Esophagus muscularis mucosa (tissue), 4 donors: ENCODE data around the gene ASMTL. TPM values are rescaled to one million over a fixed set of nuclear protein-coding genes. Genes with fewer than 3 reads are reported as not detected.
"Not testable (repeated sequence)": the region's sequence is repeated elsewhere in the genome, so short reads cannot be mapped to it uniquely, and the experiment has no call there.

Experiments used
- DNase-seq: peaks from one replicate; pipeline ENCODE4 v3.0.0-alpha.2; 2017; ENCODE audit errors: extremely low spot score
- H3K27ac ChIP-seq, 4 donors: fragments of 200-600 bp; sonication (generic); replicated peaks in 1 of 4; 1 replicate in 3 of 4; 2 replicates in 1 of 4; pipeline ENCODE4 v1.5.1; 2016 to 2019; ENCODE audit warnings: mild to moderate bottlenecking in 1 of 4
- H3K27me3 ChIP-seq, 4 donors: fragments of 200-600 bp; sonication (generic); one replicate each; pipeline versions ENCODE4 v1.5.1 to v1.6.0; 2016 to 2019
- H3K36me3 ChIP-seq, 4 donors: fragments of 200-600 bp; sonication (generic); one replicate each; pipeline ENCODE4 v1.5.1; 2016 to 2019
- H3K4me1 ChIP-seq, 4 donors: fragments of 200-600 bp; sonication (generic); one replicate each; pipeline ENCODE4 v1.5.1; 2016 to 2019
- H3K4me3 ChIP-seq, 4 donors: fragments of 200-600 bp; sonication (generic); 1 replicate in 2 of 4; 2 replicates in 2 of 4; pipeline ENCODE4 v1.5.1; 2016 to 2019; ENCODE audit warnings: mild to moderate bottlenecking in 4 of 4, moderate library complexity in 1 of 4
- H3K9me3 ChIP-seq, 4 donors: fragments of 200-600 bp; sonication (generic); 1 replicate in 3 of 4; 2 replicates in 1 of 4; pipeline ENCODE4 v1.5.1; 2016 to 2019
- CTCF ChIP-seq, 3 experiments: fragments of 200-600 bp in 2 of 3; fragments of 450-650 bp in 1 of 3; sonication (generic) in 2 of 3; IDR thresholded peaks; one replicate each; pipeline ENCODE4 v1.5.1; 2017 to 2019; ENCODE audit warnings: antibody characterized with exemption in 3 of 3, mild to moderate bottlenecking in 2 of 3, moderate library complexity in 1 of 3
- EP300 ChIP-seq: sonication (generic); formaldehyde crosslinking; IDR thresholded peaks from one replicate; pipeline ENCODE4 v1.6.1; 2017; ENCODE audit warnings: antibody characterized with exemption
- POLR2A ChIP-seq: fragments of 450-650 bp; IDR thresholded peaks from one replicate; pipeline ENCODE4 v1.6.1; 2017; ENCODE audit warnings: antibody characterized with exemption, moderate library complexity, mild to moderate bottlenecking, low read depth
- POLR2AphosphoS5 ChIP-seq, 2 donors: sonication (generic); formaldehyde crosslinking; IDR thresholded peaks; one replicate each; pipeline ENCODE4 v1.6.1; 2017; ENCODE audit warnings: antibody characterized with exemption in 2 of 2
- WGBS: methylation state at CpG from one replicate; pipeline ENCODE4 v1.1.5; 2018; 5-methylcytosine and 5-hydroxymethylcytosine counted together
- intact Hi-C: fragments of 100-400 bp; cut with DNase I; formaldehyde crosslinking; loops from one replicate; pipeline ENCODE4 v1.15.1; 2023
- total RNA-seq, 4 donors: library from RNA; depleted of rRNA; stranded (reverse); fragments of >200 nt; gene quantifications; one replicate each; pipeline versions ENCODE4 v1.1.0 to v1.2.1, GENCODE V29; 2016

Gene ASMTL
- total RNA-seq, 4 donors from 2014 or later = 28.7 to 52.2 (median 32.8) TPM

- intact Hi-C loops = no loop called here
Measured at GRCh38 chrX:1486177-1486576, 33.5 kb upstream of the ASMTL start.

GRCh38 chrX:1485033-1485432 lies 32.3 kb upstream of the ASMTL start:
- Histone ChIP-seq H3K9me3 (peaks cover 0 to 3% (median 2%) of the 10 kb centered on the region in 4 donors), H3K4me1 (peaks cover 0 to 8% (median 7%) of the 10 kb centered on the region in 4 donors), H3K27me3 (peaks cover 0 to 48% (median 0%) of the 10 kb centered on the region in 4 donors), H3K27ac (no peak overlapping the region), H3K4me3 (no peak overlapping the region), H3K36me3 (no peaks in the 10 kb centered on the region)
- TF ChIP-seq POLR2AphosphoS5 (IDR thresholded peaks at IDR 0.05) (no peak), EP300 (no peak), CTCF (IDR thresholded peaks at IDR 0.05) (no peak), POLR2A (no peak)
- DNase-seq = no peak
- intact Hi-C loops = no loop called here
- 93% methylated on average over 9 of the region's 9 CpGs for WGBS

More at GRCh38 chrX:1486177-1486576, 33.5 kb upstream of the ASMTL start:
- peaks cover 0 to 44% (median 0%) of the 10 kb centered on the region in 4 donors for H3K27me3 ChIP-seq
- no peak for TF ChIP-seq POLR2A
- no peak for TF ChIP-seq POLR2AphosphoS5 (IDR thresholded peaks at IDR 0.05)
- TF ChIP-seq CTCF (IDR thresholded peaks at IDR 0.05) = no peak
- TF ChIP-seq EP300 = no peak
- DNase-seq = no peak
- no peaks in the 10 kb centered on the region for H3K9me3 ChIP-seq
- WGBS = 90% methylated on average over 5 of the region's 5 CpGs
- peaks cover 0 to 7% (median 6%) of the 10 kb centered on the region in 4 donors for H3K4me1 ChIP-seq
- H3K4me3 ChIP-seq = no peak overlapping the region
- peak overlapping the region in 3 of 4 donors; percentile 32 to 65 (median 65) for H3K27ac ChIP-seq
- H3K36me3 ChIP-seq = no peaks in the 10 kb centered on the region

GRCh38 chrX:1484638-1485019 lies 31.9 kb upstream of the ASMTL start:
- intact Hi-C loops = no loop called here

GRCh38 chrX:1483843-1484637 lies 31.3 kb upstream of the ASMTL start:
- intact Hi-C loops = no loop called here
- H3K27ac ChIP-seq = no peak overlapping the region
- DNase-seq = no peak
- no peak overlapping the region for H3K4me3 ChIP-seq
- H3K9me3 ChIP-seq = peaks cover 0 to 13% (median 12%) of the 10 kb centered on the region in 4 donors
- H3K27me3 ChIP-seq = peaks cover 0 to 48% (median 0%) of the 10 kb centered on the region in 4 donors
- TF ChIP-seq EP300 = no peak
- no peak for TF ChIP-seq POLR2AphosphoS5 (IDR thresholded peaks at IDR 0.05)
- no peak for TF ChIP-seq CTCF (IDR thresholded peaks at IDR 0.05)
- 80% methylated on average over 15 of the region's 15 CpGs for WGBS
- peaks cover 0 to 8% (median 7%) of the 10 kb centered on the region in 4 donors for H3K4me1 ChIP-seq
- H3K36me3 ChIP-seq = no peaks in the 10 kb centered on the region

More at GRCh38 chrX:1484638-1485019, 31.9 kb upstream of the ASMTL start:
- 73% methylated on average over 5 of the region's 5 CpGs for WGBS
- Histone ChIP-seq H3K36me3 (no peaks in the 10 kb centered on the region), H3K27ac (no peak overlapping the region), H3K27me3 (peaks cover 0 to 48% (median 0%) of the 10 kb centered on the region in 4 donors), H3K4me1 (peaks cover 0 to 8% (median 7%) of the 10 kb centered on the region in 4 donors), H3K4me3 (no peak overlapping the region), H3K9me3 (peaks cover 0 to 7% (median 6%) of the 10 kb centered on the region in 4 donors)
- no peak for TF ChIP-seq POLR2AphosphoS5 (IDR thresholded peaks at IDR 0.05)
- no peak for TF ChIP-seq POLR2A
- no peak for TF ChIP-seq EP300
- no peak for TF ChIP-seq CTCF (IDR thresholded peaks at IDR 0.05)
- DNase-seq = no peak

- no CpG with 5 or more reads among the region's 2 CpGs for WGBS
- H3K4me1 ChIP-seq, DNase-seq, intact Hi-C loops, H3K4me3 ChIP-seq, H3K36me3 ChIP-seq: not testable (repeated sequence)
- Histone ChIP-seq H3K27me3 (peaks cover 0 to 39% (median 0%) of the 10 kb centered on the region in 4 donors), H3K9me3 (peaks cover 0 to 19% (median 16%) of the 10 kb centered on the region in 4 donors), H3K27ac (peak overlapping the region in 2 of 4 donors; percentile 34 to 57)
Measured at GRCh38 chrX:1482530-1482928, 29.8 kb upstream of the ASMTL start.
